Osteoblast (primary cell): Measurements from ENCODE around the gene ACOX3. TPM values are rescaled to one million over a fixed set of nuclear protein-coding genes. Genes with fewer than 3 reads are reported as not detected.

Source experiments
- DNase-seq: peaks from one replicate; pipeline ENCODE4 v3.0.0; 2011; ENCODE audit warnings: low spot score, mixed read lengths; ENCODE audit not compliant: insufficient read length; ENCODE audit errors: missing footprints
- H2AFZ ChIP-seq: 2 replicates; pipeline ENCODE4 v1.6.0; 2011; ENCODE audit warnings: mild to moderate bottlenecking, low read length
- H3K27ac ChIP-seq: 2 replicates; pipeline ENCODE4 v1.5.1; 2011; ENCODE audit warnings: mild to moderate bottlenecking, low read depth, low read length, moderate library complexity
- H3K27me3 ChIP-seq: 2 replicates; pipeline ENCODE4 v1.6.0; 2012; ENCODE audit warnings: mild to moderate bottlenecking, control low read depth, inconsistent platforms, low read length, moderate library complexity; ENCODE audit not compliant: insufficient read depth
- H3K36me3 ChIP-seq: 2 replicates; pipeline ENCODE4 v1.5.1; 2011; ENCODE audit warnings: mild to moderate bottlenecking, low read length, control low read depth, moderate library complexity; ENCODE audit not compliant: insufficient read depth
- H3K4me1 ChIP-seq: 2 replicates; pipeline ENCODE4 v1.5.1; 2011; ENCODE audit warnings: mild to moderate bottlenecking, low read length, control low read depth, moderate library complexity; ENCODE audit not compliant: insufficient read depth
- H3K4me2 ChIP-seq: 2 replicates; pipeline ENCODE4 v1.6.0; 2011; ENCODE audit warnings: mild to moderate bottlenecking, low read length; ENCODE audit not compliant: insufficient read depth
- H3K4me3 ChIP-seq: fragments of 200-600 bp; sonication (generic); 3 replicates; pipeline ENCODE4 v1.5.1; 2012; ENCODE audit warnings: mild to moderate bottlenecking, low read length, inconsistent platforms; ENCODE audit not compliant: insufficient read depth
- H3K79me2 ChIP-seq: 2 replicates; pipeline ENCODE4 v1.6.0; 2012; ENCODE audit warnings: mild to moderate bottlenecking, low read length, control low read depth, inconsistent platforms; ENCODE audit not compliant: insufficient read depth
- H3K9me3 ChIP-seq: 2 replicates; pipeline ENCODE4 v1.5.1; 2011; ENCODE audit warnings: low read depth, low read length, control low read depth
- H4K20me1 ChIP-seq: 2 replicates; pipeline ENCODE4 v1.6.0; 2012; ENCODE audit warnings: mild to moderate bottlenecking, low read length, control low read depth; ENCODE audit not compliant: insufficient read depth
- CTCF ChIP-seq: IDR thresholded peaks from 2 replicates; pipeline ENCODE4 v1.5.1; 2011; ENCODE audit warnings: mild to moderate bottlenecking, low read depth, low read length, moderate library complexity; ENCODE audit errors: extremely low read depth
- total RNA-seq: library from RNA; depleted of rRNA; stranded (reverse); fragments of >200 nt; gene quantifications from 2 replicates; pipeline ENCODE4 v1.2.3, GENCODE V29; 2012

Gene ACOX3
- total RNA-seq, 1 donor, result 24.2 TPM

GRCh38 chr4:8473198-8473919 lies 32.8 kb upstream of the ACOX3 start:
- peak overlapping the region; percentile 32 for H3K4me2 ChIP-seq
- H3K4me1 ChIP-seq, result peaks cover 21% of the 10 kb centered on the region
- H3K27me3 ChIP-seq, result no peaks in the 10 kb centered on the region
- H3K9me3 ChIP-seq, result no peaks in the 10 kb centered on the region
- peak; percentile 90 for DNase-seq
- H3K27ac ChIP-seq, result peak overlapping the region; percentile 89
- H3K79me2 ChIP-seq, result no peaks in the 10 kb centered on the region
- no peak overlapping the region for H2AFZ ChIP-seq
- H3K4me3 ChIP-seq, result no peak overlapping the region
- peaks cover 12% of the 10 kb centered on the region for H4K20me1 ChIP-seq
- peak; percentile 23 for TF ChIP-seq CTCF
- peaks cover 33% of the 10 kb centered on the region for H3K36me3 ChIP-seq

GRCh38 chr4:8472689-8473197 lies 32.2 kb upstream of the ACOX3 start:
- Histone ChIP-seq H3K27ac (peak overlapping the region; percentile 89), H2AFZ (no peak overlapping the region), H3K4me1 (peaks cover 21% of the 10 kb centered on the region), H3K4me2 (peak overlapping the region; percentile 49), H3K36me3 (peaks cover 36% of the 10 kb centered on the region), H3K27me3 (no peaks in the 10 kb centered on the region), H3K4me3 (no peak overlapping the region), H4K20me1 (peaks cover 12% of the 10 kb centered on the region), H3K9me3 (no peaks in the 10 kb centered on the region), H3K79me2 (no peaks in the 10 kb centered on the region)
- DNase-seq, result peak; percentile 97
- no peak for TF ChIP-seq CTCF

GRCh38 chr4:8472158-8472688 lies 31.7 kb upstream of the ACOX3 start:
- H3K36me3 ChIP-seq, result peaks cover 36% of the 10 kb centered on the region
- no peaks in the 10 kb centered on the region for H3K9me3 ChIP-seq
- peak; percentile 83 for DNase-seq
- H3K4me2 ChIP-seq, result peak overlapping the region; percentile 49
- no peak overlapping the region for H3K4me3 ChIP-seq
- H3K27me3 ChIP-seq, result no peaks in the 10 kb centered on the region
- TF ChIP-seq CTCF, result no peak
- H3K79me2 ChIP-seq, result no peaks in the 10 kb centered on the region
- no peak overlapping the region for H2AFZ ChIP-seq
- peaks cover 12% of the 10 kb centered on the region for H4K20me1 ChIP-seq
- H3K27ac ChIP-seq, result peak overlapping the region; percentile 89
- H3K4me1 ChIP-seq, result peaks cover 21% of the 10 kb centered on the region

GRCh38 chr4:8471211-8471875 lies 30.8 kb upstream of the ACOX3 start:
- Histone ChIP-seq H3K4me1 (peaks cover 21% of the 10 kb centered on the region), H2AFZ (no peak overlapping the region), H3K27ac (no peak overlapping the region), H3K79me2 (no peaks in the 10 kb centered on the region), H3K4me3 (no peak overlapping the region), H3K9me3 (no peaks in the 10 kb centered on the region), H4K20me1 (peaks cover 12% of the 10 kb centered on the region), H3K4me2 (no peak overlapping the region), H3K27me3 (no peaks in the 10 kb centered on the region), H3K36me3 (peaks cover 33% of the 10 kb centered on the region)
- no peak for TF ChIP-seq CTCF
- peak; percentile 71 for DNase-seq
